BJ (cell line): ENCODE measurements around the gene HNRNPA2B1. TPM values are rescaled to one million over a fixed set of nuclear protein-coding genes. Genes with fewer than 3 reads are reported as not detected.

Experiments
- CTCF ChIA-PET: fragments of 350-600 bp; formaldehyde crosslinking; extraction: SDS; loops from one replicate; lab custom pipeline; 2021; ENCODE audit warnings: antibody characterized with exemption, inconsistent platforms; lab: Yijun Ruan, JAX
- POLR2A ChIA-PET: fragments of 300-600 bp; sonication (Branson Sonifier 250); formaldehyde crosslinking; extraction: SDS; loops from one replicate; lab custom pipeline; 2021; ENCODE audit warnings: antibody characterized with exemption; lab: Charles Lee
- DNase-seq: peaks from one replicate; pipeline ENCODE4 v3.0.0-alpha.2; 2011; ENCODE audit warnings: low read depth
- H3K27me3 ChIP-seq: 2 replicates; pipeline ENCODE4 v1.6.0; 2011; ENCODE audit warnings: low read length; ENCODE audit not compliant: control insufficient read depth, insufficient read depth
- H3K36me3 ChIP-seq: 2 replicates; pipeline ENCODE4 v1.5.1; 2011; ENCODE audit warnings: low read length; ENCODE audit not compliant: control insufficient read depth, insufficient read depth
- H3K4me3 ChIP-seq: 2 replicates; pipeline ENCODE4 v1.5.1; 2011; ENCODE audit warnings: low read depth, mild to moderate bottlenecking, control low read depth, low read length
- CTCF ChIP-seq: IDR thresholded peaks from 2 replicates; pipeline ENCODE4 v1.5.1; 2011; ENCODE audit warnings: low read depth, mild to moderate bottlenecking, control low read depth, inconsistent platforms, low read length, moderate library complexity; ENCODE audit not compliant: insufficient read depth
- polyA plus RNA-seq: library from polyadenylated mRNA; depleted of rRNA; stranded (reverse); fragments of >200 nt; gene quantifications from 2 replicates; pipeline ENCODE4 v1.2.3, GENCODE V29; 2011

HNRNPA2B1 gene
- polyA plus RNA-seq, 1 experiment: 139 TPM

GRCh38 chr7:26145238-26145637 lies 55.3 kb downstream of the HNRNPA2B1 start:
- CTCF ChIA-PET: no interaction called here
- H3K36me3 ChIP-seq: no peaks in the 10 kb centered on the region
- peaks cover 4% of the 10 kb centered on the region for H3K27me3 ChIP-seq
- POLR2A ChIA-PET: no interaction called here
- no peak for TF ChIP-seq CTCF
- DNase-seq: no peak
- no peak overlapping the region for H3K4me3 ChIP-seq

- Histone ChIP-seq H3K4me3 (no peak overlapping the region), H3K27me3 (peaks cover 6% of the 10 kb centered on the region), H3K36me3 (no peaks in the 10 kb centered on the region)
- CTCF ChIA-PET: interaction anchor here (0.6 to 1.1 kb wide), 2 partner anchors 30 to 1408 kb away, joined by 3 read pairs; no protein-coding TSS in a partner anchor
- POLR2A ChIA-PET: no interaction called here
- no peak for DNase-seq
- no peak for TF ChIP-seq CTCF
Observed at GRCh38 chr7:26144184-26145080, 56.1 kb downstream of the HNRNPA2B1 start.

- DNase-seq: no peak
- Histone ChIP-seq H3K4me3 (no peak overlapping the region), H3K36me3 (no peaks in the 10 kb centered on the region), H3K27me3 (peaks cover 6% of the 10 kb centered on the region)
- CTCF ChIA-PET: interaction anchor here (0.6 to 1.1 kb wide), 2 partner anchors 29 to 1409 kb away, joined by 3 read pairs; no protein-coding TSS in a partner anchor
- POLR2A ChIA-PET: no interaction called here
- TF ChIP-seq CTCF: no peak
Observed at GRCh38 chr7:26143298-26144048, 57.1 kb downstream of the HNRNPA2B1 start.

GRCh38 chr7:26141077-26141476 lies 59.5 kb downstream of the HNRNPA2B1 start:
- CTCF ChIA-PET: no interaction called here
- no peak for TF ChIP-seq CTCF
- no peak for DNase-seq
- Histone ChIP-seq H3K4me3 (no peak overlapping the region), H3K36me3 (no peaks in the 10 kb centered on the region), H3K27me3 (peaks cover 6% of the 10 kb centered on the region)
- POLR2A ChIA-PET: no interaction called here

- Histone ChIP-seq H3K4me3 (no peak overlapping the region), H3K27me3 (peaks cover 6% of the 10 kb centered on the region), H3K36me3 (no peaks in the 10 kb centered on the region)
- ChIA-PET POLR2A (no interaction called here), CTCF (no interaction called here)
- no peak for TF ChIP-seq CTCF
- no peak for DNase-seq
Observed at GRCh38 chr7:26140380-26140779, 60.2 kb downstream of the HNRNPA2B1 start.
